Measurements from ENCODE around the gene RNF213. TPM values are rescaled to one million over a fixed set of nuclear protein-coding genes. Genes with fewer than 3 reads are reported as not detected.

Gene RNF213
- total and polyA plus RNA-seq, 2 of the 8 experiments (the other 6 are each of a cell fraction or from before 2014, with no cell fraction given), result 33.8 to 62.8 TPM

DNA sequence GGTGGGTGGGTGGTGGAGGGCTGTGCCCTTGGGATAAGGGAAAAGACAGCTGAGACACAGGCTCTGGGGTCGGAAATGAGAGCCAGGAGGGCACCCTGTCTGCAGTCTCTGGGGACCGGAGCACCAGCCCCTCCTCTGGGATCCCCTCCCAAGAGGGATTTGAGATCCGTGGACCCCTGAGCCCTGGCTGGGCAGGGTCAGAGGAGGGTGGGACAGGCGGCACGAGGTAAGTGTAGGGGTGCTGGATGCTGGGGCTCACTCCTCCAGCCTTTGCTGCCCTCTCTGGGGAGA, 40.9 kb upstream of the RNF213 start:
- peaks cover 10% of the 10 kb centered on the region; the same call in 1 of the 2 replicates for H3K23me2 ChIP-seq (ENCODE audit: low read depth, low read length)
- H3K56ac ChIP-seq (replicated peaks; ENCODE audit: insufficient read length, low read depth, low read length), result peak overlapping the region; percentile 10
- no peak overlapping the region; the same call in 1 of the 2 replicates for H4K8ac ChIP-seq (ENCODE audit: extremely low read depth, insufficient read depth, low read length)
- peaks cover 8% of the 10 kb centered on the region for H3K79me1 ChIP-seq (ENCODE audit: low read depth, low read length)
- H3K27ac ChIP-seq (ENCODE audit: low read depth, low read length), result no peak overlapping the region
- H3K14ac ChIP-seq (ENCODE audit: insufficient read length), result no peak overlapping the region
- H3K9ac ChIP-seq (replicated peaks in 1 of 4; ENCODE audit: extremely low read depth in 1 of 4, low read depth in 3 of 4, low read length in 3 of 4), result peak overlapping the region in 3 of 4 experiments; percentile 48 to 68 (median 62); a peak in 5 of 7 replicates
- peak overlapping the region; percentile 88 for H4K91ac ChIP-seq (replicated peaks; ENCODE audit: insufficient read length, low read length)
- H2AK5ac ChIP-seq (ENCODE audit: low read depth, low read length), result no peak overlapping the region
- peaks cover 0 to 4% (median 0%) of the 10 kb centered on the region in 4 experiments; a peak in 2 of 8 replicates for H3K36me3 ChIP-seq (ENCODE audit: control insufficient read depth in 2 of 4, insufficient read depth in 4 of 4, low read length in 3 of 4)
- ChIA-PET POLR2A (ENCODE audit: partially characterized antibody) (interaction anchor here (1.4 kb wide), 1 partner anchor 9 kb away, joined by 3 read pairs; no protein-coding TSS in a partner anchor), CTCF (ENCODE audit: partially characterized antibody) (interaction anchor here (0.7 to 2.5 kb wide), 4 partner anchors 10 to 142 kb away, joined by 3 to 7 read pairs (median 5); no protein-coding TSS in a partner anchor)
- H3K9me3 ChIP-seq (ENCODE audit: insufficient read depth in 2 of 2, low read depth in 1 of 2, low read length in 1 of 2), result no peaks in the 10 kb centered on the region
- peaks cover 2 to 13% of the 10 kb centered on the region in 2 experiments for H4K20me1 ChIP-seq (replicated peaks in 1 of 2; ENCODE audit: control insufficient read depth in 1 of 2, insufficient read depth in 2 of 2, low read length in 2 of 2)
- no peak overlapping the region for H2BK5ac ChIP-seq (ENCODE audit: low read depth, low read length)
- H2BK20ac ChIP-seq (ENCODE audit: low read length), result no peak overlapping the region
- peak overlapping the region; percentile 77; the same call in 1 of the 2 replicates for H2AFZ ChIP-seq (ENCODE audit: low read length)
- H3K79me2 ChIP-seq (ENCODE audit: control insufficient read depth in 1 of 2, insufficient read depth in 2 of 2, low read length in 2 of 2), result no peaks in the 10 kb centered on the region
- peak overlapping the region; percentile 64 to 97 (median 76) for H3K4me3 ChIP-seq (ENCODE audit: extremely low read depth in 1 of 4, insufficient read depth in 2 of 4, low read depth in 3 of 4, low read length in 4 of 4)
- FAIRE-seq, result no peak
- H2BK12ac ChIP-seq (ENCODE audit: low read depth, low read length), result no peak overlapping the region
- H3K23ac ChIP-seq (ENCODE audit: insufficient read length), result no peak overlapping the region
- H4K5ac ChIP-seq (ENCODE audit: insufficient read length, low read depth, low read length), result no peak overlapping the region
- no peaks in the 10 kb centered on the region; a peak in 1 of 7 replicates for H3K27me3 ChIP-seq (replicated peaks in 1 of 4; ENCODE audit: control insufficient read depth in 3 of 4, extremely low read depth in 1 of 4, insufficient read depth in 3 of 4, low read length in 3 of 4)
- H3K18ac ChIP-seq (ENCODE audit: extremely low read depth, low read length), result peak overlapping the region; percentile 10
- H3K4me1 ChIP-seq (replicated peaks in 1 of 4; ENCODE audit: control insufficient read depth in 3 of 4, insufficient read depth in 4 of 4, low read length in 3 of 4), result peaks cover 0 to 11% (median 7%) of the 10 kb centered on the region in 4 experiments; a peak in 6 of 7 replicates
- WGBS, 2 experiments (ENCODE audit: extremely low coverage in 1 of 2, insufficient coverage in 1 of 2, insufficient read length in 1 of 2, insufficient replicate concordance in 2 of 2, low coverage in 1 of 2, low lambda C conversion rate in 2 of 2, missing lambda C conversion rate in 1 of 2), result 11% methylated on average over 4 of the region's 5 CpGs; no CpG with 5 or more reads in 1 of the 2 experiments
- H3K4me2 ChIP-seq (ENCODE audit: insufficient read depth in 1 of 2, low read depth in 2 of 2, low read length in 2 of 2), result peak overlapping the region; percentile 70 to 100
- H3K4ac ChIP-seq (replicated peaks; ENCODE audit: insufficient read length, low read depth, low read length), result peak overlapping the region; percentile 82
- H2BK120ac ChIP-seq (replicated peaks; ENCODE audit: low read depth, low read length), result no peak overlapping the region
- no peak overlapping the region for H2BK15ac ChIP-seq (ENCODE audit: low read length)
- DNase-seq (ENCODE audit: low read depth in 1 of 2, low spot score in 2 of 2), result no peak

Measured in H1 (cell line).